ENCODE results near the gene ZFPM1.

The ZFPM1 gene

DNA sequence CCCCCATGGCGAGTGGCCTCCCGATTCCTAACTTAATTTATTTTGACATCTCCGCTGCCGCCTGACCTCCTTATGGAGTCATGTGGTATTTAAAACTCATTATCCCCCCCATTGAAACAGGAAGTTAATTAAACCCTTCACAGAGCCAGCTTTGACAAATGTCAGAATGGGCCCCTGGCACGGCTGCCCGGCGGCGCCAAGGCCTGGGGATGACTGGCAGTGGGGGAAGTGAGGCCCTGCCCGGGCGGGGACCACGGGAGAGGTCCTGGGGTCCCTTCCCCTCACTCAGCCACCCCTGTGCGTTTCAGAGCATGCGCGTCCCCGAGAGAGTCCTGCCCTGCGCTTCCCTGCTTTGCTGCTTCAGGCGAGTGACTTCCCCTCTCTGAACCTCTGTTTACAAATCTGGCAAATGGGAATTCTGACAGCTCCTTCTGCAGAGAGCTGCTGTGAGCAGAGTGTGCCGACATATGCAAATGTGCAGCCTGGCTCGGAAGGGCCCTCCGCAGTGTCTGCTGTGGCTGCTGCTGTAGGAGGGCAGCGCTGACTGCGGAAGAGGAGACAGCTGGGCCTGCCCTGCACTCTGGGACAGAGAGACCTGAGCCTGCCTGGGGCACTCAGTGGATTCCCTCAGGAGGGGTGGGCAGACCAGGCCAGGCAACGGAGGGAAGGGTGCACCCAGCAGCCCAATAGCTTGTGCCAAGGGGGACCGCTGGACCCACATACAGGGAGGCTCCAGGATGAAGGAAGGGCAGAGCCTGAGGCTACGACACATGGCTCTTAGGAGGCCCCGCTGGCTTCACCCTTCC is 4.4 kb upstream of the ZFPM1 start:
- DNase-seq, result no peak

DNA sequence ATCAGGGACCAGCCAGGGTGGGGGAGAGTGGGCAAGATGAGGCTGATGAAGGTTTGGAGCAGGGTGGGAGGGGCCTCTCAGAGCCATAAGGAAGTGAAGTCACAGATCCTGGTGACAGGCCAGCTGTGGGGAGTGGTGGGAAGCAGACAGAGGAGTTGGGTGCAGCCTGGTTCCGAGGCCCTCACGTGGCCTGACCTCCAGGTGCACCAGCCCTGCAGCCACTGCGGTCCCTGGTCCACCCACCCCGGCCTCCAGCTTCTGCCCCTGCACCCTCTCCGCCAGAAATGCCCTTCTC is 3.9 kb upstream of the ZFPM1 start:
- DNase-seq, result peak in 1 of 58 donors; percentile 17

DNA sequence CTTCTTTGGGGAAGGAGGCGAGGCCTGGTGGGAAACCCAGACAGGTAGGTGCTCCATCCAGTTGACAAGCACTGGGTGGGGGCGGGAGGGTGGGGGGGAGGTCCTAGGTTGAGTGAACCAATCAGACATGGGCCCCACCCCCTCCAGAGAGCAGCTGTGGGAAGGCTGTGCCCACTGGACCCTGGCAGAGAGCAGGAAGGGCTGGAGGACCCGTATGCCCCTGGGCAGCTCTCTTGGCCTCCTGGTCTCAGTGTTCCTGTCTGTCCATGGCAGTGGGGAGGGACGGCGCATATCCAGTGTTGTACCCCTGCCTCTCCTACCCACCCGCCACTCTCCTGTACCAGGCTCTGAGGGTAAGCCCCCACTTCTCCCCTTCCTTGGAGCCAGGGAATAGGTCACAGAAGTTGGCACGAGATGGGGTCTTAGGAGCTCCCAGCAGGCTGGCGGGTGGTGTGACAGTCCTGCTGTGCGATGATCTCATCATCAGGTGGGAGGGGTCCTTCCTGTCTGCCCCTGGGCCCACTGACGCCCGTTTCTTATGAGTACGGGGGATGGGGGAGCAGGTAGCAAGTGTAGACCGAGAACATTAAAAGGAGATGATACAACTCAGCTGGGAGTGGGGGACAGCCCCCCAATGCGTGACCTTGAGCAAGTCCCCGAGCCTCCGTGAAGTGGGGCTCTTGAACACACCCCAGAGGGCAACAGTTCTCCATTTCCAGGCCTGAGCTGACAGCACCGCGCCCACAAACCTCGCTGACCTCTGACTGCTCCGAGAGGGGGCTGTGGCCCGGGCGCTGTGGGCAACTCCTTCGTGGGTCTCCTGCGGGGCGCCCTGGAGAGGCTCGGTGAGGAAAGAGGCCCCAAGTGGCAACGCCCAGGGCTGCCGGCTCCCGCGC is 1.2 kb upstream of the ZFPM1 start:
- no peak for DNase-seq

DNA sequence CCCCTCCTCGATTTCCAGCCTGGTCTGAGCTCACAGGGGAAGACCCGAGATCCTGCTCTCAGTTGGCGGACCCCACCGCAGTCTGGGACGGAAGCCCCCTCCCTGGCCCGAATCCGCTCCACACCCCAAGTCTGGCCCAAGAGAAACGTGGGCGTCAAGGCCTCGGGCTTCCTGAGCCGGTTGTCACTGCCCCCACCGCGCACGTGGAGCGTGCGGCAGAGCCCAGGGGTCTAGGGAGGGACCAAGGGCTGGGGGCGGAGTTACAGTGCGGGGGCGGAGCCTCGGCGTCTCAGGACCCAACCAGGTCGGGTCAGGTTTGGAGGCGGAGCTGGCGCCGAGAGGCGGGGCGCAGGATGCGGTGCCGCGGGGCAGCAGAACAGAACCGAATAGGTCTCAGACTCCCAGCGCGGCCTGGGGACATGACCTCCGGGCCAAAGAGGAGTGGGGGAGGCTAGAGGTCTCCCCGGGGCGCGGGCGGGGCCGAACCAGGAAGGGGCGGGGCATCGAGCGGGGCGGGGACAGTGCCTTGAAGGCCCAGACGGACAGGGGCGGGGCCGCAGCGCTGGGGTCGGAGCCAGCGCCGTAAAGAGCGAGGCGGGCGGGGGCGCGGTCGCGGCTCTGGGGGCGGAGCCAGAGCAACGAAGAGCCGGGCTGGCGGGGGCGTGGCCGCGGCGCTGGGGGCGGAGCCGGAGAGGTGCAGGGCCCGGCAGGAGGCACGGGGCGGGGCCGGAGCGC is 431 bp upstream of the ZFPM1 start:
- peak; percentile 32 to 97 (median 90) for DNase-seq

DNA sequence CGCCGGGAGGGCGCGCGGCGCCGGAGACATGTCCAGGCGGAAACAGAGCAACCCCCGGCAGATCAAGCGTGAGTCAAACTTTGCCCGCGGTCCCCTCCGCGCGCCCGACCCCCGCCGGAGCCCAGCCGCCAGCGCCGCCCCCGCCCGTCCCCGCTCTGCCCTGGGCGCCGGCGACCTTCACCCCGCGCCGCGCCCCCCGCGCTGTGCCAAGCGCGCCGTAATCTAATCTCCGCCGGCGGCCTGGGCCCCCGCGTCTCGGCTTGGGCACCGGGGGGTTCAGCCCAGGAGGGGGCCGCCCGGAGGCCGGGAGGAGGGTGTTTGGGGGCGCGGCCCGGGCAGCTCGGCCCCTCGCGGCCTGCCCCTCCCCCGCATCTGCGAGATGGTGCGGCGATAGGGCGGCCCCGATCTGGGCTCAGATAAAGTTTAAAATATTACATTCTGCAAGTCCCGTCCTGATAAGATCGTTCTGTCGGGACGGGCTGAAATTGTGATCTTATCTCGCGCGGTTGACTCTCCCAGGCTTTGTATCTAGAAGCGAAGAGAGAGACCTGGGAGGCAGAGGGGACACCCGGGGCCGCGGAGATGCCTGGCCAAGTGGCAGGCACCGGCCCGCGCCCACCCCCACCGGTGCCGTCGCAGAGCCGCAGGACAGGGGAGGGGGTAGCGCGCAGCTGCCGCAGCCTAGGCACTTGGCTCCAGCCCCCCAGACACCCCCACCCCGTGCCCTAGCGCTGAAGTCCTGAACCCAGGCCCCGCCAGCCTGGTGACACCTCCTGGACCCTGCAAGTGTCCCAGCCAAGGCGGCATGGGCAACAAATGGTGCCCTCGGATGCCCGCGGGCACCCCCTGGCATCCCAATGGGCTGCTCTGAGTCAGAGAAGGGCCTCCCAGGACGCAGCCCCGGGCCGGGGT is 787 bp downstream of the ZFPM1 start:
- no peak for DNase-seq

DNA sequence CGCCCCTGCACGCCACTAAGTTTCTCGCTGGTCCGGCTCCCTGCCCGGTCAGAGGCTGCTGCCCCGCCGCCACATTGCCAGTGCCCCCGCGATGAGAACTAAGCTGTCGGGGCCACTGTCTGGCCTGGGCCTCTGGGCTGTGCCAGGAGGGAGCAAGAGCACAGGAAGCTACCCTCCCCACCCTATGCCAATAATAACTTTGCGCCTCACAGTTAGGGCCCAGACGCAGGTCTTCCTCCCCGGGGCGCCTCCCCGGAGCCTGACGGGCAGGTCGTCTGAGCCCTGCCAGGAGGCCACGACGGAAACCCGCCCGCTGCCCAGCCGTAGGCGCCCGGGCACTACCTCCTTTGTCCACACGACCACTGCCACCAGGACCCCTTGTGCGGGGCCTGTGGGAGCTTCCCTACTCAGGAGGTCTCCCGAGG is 1.5 kb downstream of the ZFPM1 start:
- DNase-seq, result peak in 1 of 58 donors; percentile 18

DNA sequence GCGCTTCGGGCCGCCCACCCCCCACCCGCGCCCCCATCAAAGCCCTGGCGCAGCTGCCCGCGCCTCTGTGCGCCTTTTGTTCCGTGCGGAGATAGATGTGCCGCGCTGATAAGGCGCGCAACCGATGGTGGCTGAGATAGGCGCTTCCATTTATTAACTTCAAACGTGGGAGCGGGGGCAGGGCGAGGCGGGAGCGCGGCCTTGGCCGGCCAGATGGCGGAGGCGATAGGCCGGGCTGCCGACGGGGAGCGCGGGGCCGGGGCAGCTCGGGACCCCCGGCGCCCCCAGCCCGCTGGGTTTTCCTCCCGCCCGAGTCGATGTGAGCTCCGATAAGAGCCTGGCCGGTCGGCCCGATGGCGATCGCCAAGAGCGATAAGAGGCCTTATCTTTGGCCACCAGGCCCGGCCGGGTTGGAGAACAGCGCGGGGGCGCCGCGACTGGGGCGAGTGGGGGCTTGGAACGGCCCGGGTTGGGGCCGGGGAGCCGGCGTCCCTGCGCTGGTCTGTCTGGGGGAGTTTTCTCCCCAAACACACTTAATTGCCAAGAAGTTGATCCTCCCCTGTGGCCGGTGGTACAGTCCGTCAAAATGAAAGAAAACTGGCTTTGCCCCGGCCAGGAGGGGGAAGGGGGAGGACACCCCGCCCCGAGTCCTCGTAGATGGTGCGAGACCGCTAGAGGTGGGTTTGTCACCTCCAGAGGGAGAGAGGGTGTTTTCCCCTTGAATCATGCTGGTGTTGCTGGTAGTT is 2.7 kb downstream of the ZFPM1 start:
- no peak for DNase-seq

DNA sequence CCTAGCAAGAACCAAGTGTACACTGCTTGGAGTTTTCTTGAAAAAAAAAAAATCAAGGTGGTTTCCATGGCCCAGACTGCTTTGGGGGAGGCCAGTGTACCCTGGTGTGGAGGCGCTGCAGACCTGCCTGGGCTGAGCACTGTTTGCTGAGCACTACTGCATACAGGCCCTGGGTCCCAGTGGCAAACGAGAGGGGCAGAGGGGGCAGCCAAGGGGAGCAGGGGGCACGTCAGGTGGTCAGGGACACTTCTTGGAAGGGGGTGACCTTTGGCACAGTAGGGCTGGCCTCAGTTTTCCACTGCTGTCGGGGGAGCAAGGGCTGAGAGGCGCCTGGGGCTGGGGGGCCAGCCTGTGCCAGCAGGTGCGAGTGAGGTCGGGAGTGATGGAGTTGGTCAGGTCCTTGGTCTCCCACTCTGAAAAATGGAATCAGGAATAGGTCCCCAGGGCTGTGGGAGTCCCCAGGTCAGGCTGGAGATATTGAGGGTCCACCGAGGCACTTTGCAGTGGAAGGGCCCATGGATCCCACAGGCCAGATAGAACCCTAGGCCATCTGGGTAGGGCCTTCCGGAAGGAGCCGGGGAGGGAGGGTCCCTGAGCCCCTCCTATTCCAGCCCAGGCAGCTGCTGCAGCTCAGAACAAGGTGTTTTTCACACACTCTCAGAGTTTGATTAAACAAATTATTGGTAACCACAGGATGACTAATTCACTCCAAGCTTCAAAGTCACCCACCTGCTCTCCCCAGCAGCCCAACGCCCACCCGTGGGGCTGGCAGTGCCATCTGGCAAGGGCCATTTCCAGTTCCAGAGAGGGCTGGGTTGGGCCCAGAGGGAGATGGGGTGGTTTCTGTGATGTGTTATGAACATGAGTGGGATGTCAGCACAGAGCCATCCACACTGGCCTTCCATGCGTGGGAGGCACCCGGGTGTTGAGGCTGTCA is 3.5 kb downstream of the ZFPM1 start:
- peak in 5 of 58 donors; percentile 6 to 22 (median 8) for DNase-seq

DNA sequence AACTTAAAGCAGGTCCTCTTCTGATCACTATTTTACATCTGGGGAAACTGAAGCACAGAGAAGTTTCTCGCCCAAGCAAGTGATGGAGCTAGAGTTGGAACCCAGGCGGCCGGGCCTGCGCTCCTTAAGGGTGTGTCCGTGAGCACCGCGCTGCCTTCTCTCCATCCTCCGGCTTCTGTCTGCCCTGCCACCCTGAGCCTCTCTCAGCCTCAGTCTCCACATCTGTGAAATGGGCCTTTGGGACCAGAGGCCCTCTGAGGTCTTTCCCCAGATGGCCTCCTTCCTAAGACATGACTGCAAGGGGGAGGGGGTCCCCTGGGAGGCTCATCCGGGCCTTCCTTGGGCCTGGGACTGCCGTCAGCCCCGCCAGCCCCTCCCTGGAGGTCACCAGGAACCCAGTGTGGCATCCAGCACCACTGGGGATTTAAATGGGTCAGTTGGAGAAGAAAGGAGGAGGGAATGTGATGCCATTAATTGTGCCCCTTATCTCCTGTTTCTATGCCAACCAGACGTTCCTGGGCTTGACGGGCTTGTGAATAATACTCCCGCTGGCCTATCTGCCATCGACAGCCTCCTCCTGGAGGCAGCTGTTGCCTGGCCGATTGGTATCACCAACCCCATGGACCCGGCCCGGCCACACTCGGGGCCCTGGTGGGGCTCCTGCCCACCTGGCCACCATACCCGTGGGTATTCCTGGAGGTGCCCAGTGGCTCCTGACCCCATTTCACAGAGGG is 5.1 kb downstream of the ZFPM1 start:
- DNase-seq, result no peak

DNA sequence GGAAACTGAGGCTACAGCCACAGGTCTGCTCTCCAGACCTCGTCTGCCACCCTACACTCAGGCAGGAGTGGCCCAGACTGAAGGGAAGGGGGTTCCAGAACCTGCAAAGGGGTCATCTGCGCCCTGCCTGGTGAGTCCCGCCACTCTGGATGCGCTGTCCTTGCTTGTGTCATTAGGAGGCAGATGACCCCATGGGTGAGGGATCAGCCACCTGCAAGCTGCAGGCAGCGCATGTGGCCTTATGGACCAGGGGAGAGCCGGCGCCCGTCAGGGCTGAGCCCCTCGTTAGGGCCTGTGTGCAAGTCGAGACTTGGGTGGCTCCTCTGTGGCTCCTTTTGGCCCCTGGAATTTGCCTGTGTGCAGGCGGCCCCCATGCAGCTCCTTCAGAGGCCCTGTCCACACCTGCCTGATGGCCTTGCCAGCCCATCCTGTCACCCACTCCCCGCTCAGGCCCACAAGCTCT is 5.7 kb downstream of the ZFPM1 start:
- no peak for DNase-seq

DNA sequence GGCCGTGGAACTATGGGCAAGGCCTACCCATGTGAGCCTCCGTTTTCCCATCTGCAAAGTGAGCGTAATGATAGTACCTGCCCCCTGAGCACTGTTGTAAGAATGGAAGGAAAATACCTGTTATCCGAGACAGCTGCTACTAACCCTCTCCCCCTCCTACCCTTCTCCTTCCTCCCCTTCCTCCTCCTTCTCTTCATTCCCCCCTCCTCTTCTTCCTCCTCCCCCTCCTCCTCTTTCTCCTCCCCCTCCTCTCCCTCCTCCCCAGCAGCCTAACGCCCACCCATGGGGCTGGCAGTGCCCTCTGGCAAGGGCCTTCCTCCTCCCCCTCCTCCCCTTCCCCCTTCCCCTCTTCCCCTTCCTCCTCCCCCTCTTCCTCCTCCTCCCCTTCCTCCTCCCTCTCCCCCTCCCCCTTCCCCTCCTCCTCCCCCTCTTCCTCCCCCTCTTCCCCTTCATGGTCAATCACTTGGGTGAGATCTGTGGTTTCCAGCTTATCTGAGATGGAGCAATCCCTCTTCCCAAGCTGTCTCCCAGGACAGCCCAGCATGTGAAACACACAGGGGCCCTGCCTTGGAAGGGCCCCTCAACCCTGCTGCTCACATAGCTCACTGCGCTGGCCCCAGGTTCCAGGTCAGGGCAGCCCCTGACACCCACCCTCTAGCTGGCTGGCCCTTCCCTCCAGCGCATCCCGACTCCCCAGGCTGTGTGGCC is 6.4 kb downstream of the ZFPM1 start:
- DNase-seq, result no peak

DNA sequence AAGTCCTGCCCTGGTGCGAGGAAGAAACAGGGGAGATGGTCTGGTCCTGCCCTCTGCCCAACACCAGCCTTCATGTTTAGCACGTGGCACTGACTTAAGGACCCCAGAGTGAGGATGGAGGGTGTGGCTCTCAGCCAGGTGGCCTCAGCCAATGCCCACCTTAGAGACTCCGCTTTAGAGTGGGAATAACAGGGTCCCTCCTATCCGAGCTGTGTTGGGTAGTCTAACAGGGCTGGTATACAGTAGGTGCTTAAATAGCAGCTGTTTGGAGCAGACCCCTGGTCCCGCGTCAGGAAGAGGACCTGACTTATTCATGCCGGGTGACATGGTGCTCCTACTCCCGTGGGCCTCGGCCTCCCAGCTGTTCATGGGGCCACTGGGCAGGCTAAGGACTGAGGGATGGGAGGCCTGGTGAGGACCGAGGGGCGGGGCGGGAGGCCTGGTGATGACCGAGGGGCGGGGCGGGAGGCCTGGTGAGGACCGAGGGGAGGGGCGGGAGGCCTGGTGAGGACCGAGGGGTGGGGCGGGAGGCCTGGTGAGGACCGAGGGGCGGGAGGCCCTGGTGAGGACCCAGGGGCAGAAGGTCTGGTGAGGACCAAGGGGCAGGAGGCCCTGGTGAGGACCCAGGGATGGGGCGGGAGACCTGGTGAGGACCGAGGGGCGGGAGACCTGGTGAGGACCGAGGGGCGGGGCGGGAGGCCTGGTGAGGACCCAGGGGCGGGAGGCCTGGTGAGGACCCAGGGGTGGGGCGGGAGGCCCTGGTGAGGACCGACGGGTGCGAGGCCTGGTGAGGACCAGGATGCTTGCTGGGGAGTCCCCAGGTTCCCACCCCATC is 7.6 kb downstream of the ZFPM1 start:
- no peak for DNase-seq

DNA sequence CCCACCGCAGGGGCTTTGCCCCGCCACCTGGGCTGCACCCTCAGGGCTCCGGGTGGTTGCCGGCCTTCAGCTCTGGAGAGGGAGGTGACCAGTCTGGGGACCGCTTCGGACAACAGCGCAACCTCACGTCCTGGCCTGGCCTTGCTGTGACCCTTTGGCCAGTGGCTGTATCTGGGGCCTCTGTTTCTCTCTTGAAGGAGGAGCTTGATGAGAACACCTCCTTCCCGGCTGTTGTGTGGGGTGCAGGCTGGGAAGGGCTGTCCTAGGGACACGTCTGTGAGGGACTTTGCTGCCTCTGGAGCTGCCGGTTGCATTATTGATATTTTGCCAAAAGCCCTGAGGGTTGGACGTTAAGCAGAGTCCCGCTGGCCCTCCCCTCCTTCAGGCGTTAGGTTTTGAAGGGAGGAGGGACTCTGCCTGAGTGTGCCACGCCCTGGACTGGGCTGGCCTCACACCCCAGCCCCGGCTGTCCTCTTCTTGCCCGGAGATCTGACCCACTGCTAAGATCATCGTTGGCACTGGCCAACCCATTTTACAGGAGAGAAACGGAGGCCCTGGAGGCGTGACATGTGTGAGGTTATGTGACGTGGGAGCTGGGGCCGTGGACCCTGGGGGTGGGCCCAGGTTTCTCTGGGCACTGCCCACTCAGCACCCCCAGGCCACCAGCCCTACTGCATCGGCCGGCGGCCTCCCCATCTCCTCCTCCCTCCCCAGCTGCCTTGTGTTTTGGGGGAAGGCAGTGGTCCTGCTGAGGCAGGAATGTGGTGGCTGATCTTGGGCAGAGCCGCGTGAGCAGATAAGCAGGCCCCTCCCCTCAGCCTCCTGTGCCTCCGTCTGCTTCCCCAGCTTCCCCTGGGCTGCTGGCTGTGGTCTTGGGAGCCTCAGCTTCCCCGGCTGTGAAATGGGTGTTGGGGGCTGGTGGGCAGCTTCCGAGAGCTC is 8.5 kb downstream of the ZFPM1 start:
- no peak for DNase-seq

DNA sequence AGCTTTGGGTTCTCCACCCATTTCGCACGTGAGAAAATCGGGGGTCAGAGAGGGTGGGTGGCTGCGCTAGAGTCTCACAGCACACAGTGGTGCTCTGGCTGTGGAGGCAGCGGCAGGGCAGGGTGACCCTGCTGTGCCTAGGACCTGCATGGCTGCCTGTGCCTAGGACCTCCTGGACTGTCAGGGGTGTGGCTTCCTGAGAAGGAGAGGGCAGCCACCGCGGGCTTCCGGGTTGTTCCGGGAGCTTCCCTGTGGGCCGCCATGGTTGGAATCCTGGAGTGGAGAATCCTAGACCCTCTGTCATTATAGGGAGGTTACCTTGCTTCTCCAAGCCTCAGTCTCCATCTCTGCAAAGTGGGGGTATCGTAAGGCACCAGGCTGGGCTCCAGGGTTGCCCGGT is 9.3 kb downstream of the ZFPM1 start:
- DNase-seq, result no peak

DNA sequence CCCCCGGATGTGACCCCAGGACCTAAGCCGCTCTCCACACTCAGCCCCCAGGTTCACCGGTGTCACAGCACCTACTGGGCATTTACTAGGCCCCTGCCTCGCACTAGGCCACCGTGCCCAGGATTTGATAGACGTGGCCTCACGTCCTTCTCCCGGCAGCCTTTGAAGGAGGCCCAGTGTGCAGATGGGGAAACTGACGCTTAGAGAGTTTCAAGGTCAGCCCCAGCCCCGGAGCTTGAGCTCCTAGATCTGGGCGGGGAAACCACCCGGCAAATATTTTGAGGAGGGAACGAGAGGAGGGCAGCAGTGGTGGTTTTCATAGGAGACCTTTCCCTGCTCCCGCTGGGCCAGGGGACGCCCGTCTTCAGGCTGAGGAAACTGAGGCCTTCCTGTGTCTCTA is 10.3 kb downstream of the ZFPM1 start:
- DNase-seq, result no peak

Measured in anterior cingulate cortex (tissue), 58 donors.